ENCODE data around the gene SP8. TPM values are rescaled to one million over a fixed set of nuclear protein-coding genes. Genes with fewer than 3 reads are reported as not detected.

The SP8 gene
- total RNA-seq, 4 donors from 2014 or later = 0.21 TPM; not detected in 3

DNA sequence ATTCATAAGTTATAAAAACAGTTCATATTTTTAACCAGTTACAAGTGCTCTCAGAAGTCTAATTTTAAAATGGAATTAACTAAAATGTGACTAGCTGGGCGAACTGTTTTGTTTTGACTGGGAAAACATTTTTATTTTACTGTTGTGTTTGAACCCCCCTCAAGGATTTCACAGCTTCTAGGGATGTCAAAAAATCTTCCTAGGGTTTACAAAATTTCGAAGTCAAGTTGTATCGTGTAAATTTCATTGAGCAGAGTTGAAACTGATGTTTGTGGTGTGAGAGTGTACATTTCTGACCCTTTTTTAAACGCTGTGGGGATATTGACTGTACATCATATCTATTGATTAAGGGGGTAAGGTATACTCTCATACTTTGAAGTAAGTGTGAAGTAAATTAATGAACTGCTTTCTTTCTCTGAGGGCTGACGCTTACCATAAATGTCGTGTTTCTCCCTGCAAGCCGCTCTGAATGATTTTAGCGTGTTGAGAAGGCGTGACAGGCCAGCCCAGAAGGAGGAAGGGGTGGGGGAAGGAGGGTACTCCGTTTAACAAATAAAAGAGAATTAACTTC is 1.8 kb upstream of the SP8 start:
- Histone ChIP-seq H3K27ac (no peak overlapping the region), H3K27me3 (peaks cover 0 to 98% of the 10 kb centered on the region in 2 donors), H3K4me3 (no peak overlapping the region), H3K4me1 (peaks cover 0 to 47% (median 11%) of the 10 kb centered on the region in 4 donors), H3K36me3 (no peaks in the 10 kb centered on the region), H3K9me3 (no peaks in the 10 kb centered on the region)
- WGBS, 2 donors = 10 to 17% methylated on average over 10 of the region's 10 CpGs
- DNase-seq (ENCODE audit: low spot score in 2 of 2) = no peak
- TF ChIP-seq EP300 (IDR thresholded peaks at IDR 0.05) (no peak), POLR2A (IDR thresholded peaks at IDR 0.05) (no peak)
- TF ChIP-seq, protein P1, sequence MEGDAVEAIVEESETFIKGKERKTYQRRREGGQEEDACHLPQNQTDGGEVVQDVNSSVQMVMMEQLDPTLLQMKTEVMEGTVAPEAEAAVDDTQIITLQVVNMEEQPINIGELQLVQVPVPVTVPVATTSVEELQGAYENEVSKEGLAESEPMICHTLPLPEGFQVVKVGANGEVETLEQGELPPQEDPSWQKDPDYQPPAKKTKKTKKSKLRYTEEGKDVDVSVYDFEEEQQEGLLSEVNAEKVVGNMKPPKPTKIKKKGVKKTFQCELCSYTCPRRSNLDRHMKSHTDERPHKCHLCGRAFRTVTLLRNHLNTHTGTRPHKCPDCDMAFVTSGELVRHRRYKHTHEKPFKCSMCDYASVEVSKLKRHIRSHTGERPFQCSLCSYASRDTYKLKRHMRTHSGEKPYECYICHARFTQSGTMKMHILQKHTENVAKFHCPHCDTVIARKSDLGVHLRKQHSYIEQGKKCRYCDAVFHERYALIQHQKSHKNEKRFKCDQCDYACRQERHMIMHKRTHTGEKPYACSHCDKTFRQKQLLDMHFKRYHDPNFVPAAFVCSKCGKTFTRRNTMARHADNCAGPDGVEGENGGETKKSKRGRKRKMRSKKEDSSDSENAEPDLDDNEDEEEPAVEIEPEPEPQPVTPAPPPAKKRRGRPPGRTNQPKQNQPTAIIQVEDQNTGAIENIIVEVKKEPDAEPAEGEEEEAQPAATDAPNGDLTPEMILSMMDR (IDR thresholded peaks at IDR 0.05) = no peak

DNA sequence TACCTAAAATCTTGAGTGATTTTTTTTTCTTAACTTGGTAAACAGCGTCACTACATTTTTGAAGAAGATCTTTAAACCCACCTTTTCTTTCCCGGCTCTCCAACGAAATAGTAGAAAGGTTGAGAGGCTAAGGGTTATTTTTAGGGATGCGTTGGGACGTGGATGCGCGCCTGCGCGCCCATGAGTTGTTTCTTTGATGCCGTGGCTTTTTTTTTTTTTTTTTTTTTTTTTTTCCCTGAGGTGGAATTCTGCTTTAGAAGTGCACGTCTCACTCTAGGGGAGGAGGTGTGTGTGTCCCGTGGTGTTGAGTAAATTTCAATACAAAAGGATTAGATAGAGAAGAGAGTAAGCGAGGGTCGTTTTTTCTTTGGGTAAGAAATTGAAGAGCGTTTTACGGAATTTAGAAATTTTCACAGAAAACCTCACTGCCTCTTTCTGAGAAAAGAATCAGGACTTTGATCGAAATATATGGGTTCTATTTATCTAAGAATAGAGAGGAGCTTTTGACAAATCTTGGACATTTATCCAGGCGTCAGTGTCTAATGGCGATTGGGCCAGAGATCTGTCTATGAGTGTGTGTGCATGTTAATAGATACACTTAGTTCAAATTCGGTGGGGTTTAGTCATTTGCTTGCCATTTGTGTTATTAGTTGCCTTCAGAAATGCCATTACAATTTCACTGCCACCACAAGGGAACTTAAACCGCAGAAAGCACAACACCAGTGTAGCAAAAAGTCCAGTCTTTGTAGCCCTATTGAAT is 1.2 kb upstream of the SP8 start:
- 9 to 10% methylated on average over 21 of the region's 21 CpGs for WGBS, 2 donors
- H3K36me3 ChIP-seq = no peaks in the 10 kb centered on the region
- no peak overlapping the region for H3K27ac ChIP-seq
- no peak overlapping the region for H3K4me3 ChIP-seq
- peaks cover 0 to 49% (median 11%) of the 10 kb centered on the region in 4 donors for H3K4me1 ChIP-seq
- no peaks in the 10 kb centered on the region for H3K9me3 ChIP-seq
- TF ChIP-seq EP300 (IDR thresholded peaks at IDR 0.05) = no peak
- TF ChIP-seq, protein P1 (IDR thresholded peaks at IDR 0.05) = no peak
- TF ChIP-seq POLR2A (IDR thresholded peaks at IDR 0.05) = no peak
- DNase-seq (ENCODE audit: low spot score in 2 of 2) = no peak
- H3K27me3 ChIP-seq = peaks cover 0 to 98% of the 10 kb centered on the region in 2 donors

DNA sequence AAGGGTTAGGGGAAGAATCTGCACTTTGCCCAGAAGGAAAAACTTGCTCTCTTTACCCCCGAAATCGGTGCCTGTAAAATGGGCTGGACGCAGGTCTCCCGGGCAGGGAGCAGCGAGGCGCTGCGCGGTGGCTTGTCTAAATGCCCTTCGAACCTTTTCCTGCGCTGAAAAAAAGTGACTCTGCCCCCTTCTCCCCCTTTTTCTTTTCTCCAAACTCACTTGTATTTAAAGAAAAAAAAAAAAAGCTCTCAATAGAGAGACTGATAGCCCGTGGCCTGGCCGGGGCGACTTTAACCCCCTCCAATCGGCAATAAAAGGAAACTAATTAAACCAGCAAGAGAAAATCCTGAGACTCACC is 286 bp downstream of the SP8 start:
- H3K27me3 ChIP-seq = peaks cover 0 to 98% of the 10 kb centered on the region in 2 donors
- no peak overlapping the region for H3K27ac ChIP-seq
- DNase-seq (ENCODE audit: low spot score in 2 of 2) = no peak
- peak overlapping the region in 1 of 4 donors; percentile 48 for H3K4me3 ChIP-seq
- peaks cover 0 to 49% (median 11%) of the 10 kb centered on the region in 4 donors for H3K4me1 ChIP-seq
- TF ChIP-seq, protein P1 (IDR thresholded peaks at IDR 0.05) = no peak
- no peak for TF ChIP-seq EP300 (IDR thresholded peaks at IDR 0.05)
- no peak for TF ChIP-seq POLR2A (IDR thresholded peaks at IDR 0.05)
- no peaks in the 10 kb centered on the region for H3K9me3 ChIP-seq
- WGBS, 2 donors = 7% methylated on average over 14 of the region's 14 CpGs
- H3K36me3 ChIP-seq = no peaks in the 10 kb centered on the region

DNA sequence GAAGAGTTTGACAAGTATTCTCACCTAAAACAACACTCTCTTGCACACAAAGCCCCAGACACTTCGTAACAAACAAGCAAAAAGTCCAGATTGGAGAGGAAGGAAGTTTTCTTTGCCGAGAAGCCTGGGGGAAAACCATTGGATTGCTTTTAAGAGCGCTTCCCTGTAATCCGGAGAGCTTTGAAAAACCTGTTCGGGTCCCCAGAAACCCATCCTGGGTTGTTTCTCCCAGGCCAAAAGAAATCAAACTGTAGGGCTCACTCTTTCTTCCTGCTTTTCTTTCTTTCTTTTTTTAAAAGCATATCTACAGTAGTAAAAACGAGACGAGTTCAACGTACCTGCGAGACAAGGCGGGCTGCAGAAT is 655 bp downstream of the SP8 start:
- Histone ChIP-seq H3K4me3 (peak overlapping the region in 1 of 4 donors; percentile 48), H3K27ac (no peak overlapping the region), H3K27me3 (peaks cover 0 to 98% of the 10 kb centered on the region in 2 donors), H3K36me3 (no peaks in the 10 kb centered on the region), H3K4me1 (peaks cover 0 to 45% (median 11%) of the 10 kb centered on the region in 4 donors), H3K9me3 (no peaks in the 10 kb centered on the region)
- TF ChIP-seq POLR2A (IDR thresholded peaks at IDR 0.05) (no peak), EP300 (IDR thresholded peaks at IDR 0.05) (no peak)
- 5 to 7% methylated on average over 10 of the region's 10 CpGs for WGBS, 2 donors
- DNase-seq (ENCODE audit: low spot score in 2 of 2) = no peak

DNA sequence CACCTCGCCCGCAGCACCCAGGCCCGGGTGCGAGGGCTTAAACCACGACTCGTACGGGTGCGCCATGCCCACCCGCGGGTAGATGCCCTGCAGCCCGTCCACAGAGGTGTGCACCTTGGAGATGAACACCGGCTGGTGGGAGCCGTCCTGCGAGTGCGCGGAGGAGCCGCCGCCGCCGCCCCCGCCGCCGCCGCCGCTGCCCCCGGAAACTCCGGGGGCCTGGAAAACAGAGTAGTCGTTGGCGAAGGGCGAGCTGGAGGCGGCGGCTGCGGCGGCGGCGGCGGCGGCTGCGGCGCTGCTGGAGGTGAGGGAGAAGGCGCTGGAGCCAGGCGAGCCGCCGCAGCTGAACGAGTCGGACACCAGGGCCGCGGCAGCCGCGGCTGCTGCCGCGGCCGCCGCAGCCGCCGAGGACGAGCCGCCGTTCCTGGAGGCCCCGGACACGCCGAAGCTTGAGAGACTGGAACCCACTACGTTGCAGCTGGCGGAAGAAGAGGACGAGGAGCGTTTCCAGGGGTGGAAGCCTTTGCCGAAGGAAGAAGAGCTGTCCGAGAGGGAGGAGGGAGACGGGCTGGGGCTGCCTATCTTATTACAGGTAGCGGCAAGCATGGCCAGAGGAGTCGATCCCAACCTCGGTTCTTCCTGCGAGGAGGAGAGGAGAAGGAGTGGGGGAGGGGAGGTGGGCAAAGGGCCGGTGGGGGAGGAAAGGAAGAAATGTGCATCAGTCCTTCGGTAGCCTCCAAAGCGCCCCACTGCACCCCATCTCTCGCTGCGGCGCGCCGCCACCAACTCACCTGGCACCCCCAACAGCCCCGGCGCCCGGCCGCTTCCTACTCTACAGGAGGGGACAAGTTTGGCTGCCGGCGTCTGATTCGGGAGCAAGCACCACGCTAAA is 1.3 kb downstream of the SP8 start:
- no peak for DNase-seq (ENCODE audit: low spot score in 2 of 2)
- H3K9me3 ChIP-seq = no peaks in the 10 kb centered on the region
- H3K27me3 ChIP-seq = peaks cover 0 to 98% of the 10 kb centered on the region in 2 donors
- H3K36me3 ChIP-seq = no peaks in the 10 kb centered on the region
- TF ChIP-seq EP300 (IDR thresholded peaks at IDR 0.05) (no peak), POLR2A (IDR thresholded peaks at IDR 0.05) (no peak)
- TF ChIP-seq, protein P1 (IDR thresholded peaks at IDR 0.05) = no peak
- H3K4me1 ChIP-seq = peaks cover 0 to 42% (median 11%) of the 10 kb centered on the region in 4 donors
- peak overlapping the region in 1 of 4 donors; percentile 48 for H3K4me3 ChIP-seq
- H3K27ac ChIP-seq = no peak overlapping the region
- WGBS, 2 donors = 1 to 2% methylated on average over 42 to 52 of the region's 89 CpGs
